Caco-2 (cell line): ENCODE measurements around the gene ARL10. TPM values are rescaled to one million over a fixed set of nuclear protein-coding genes. Genes with fewer than 3 reads are reported as not detected.

ENCODE experiments used
- BruUV-seq: library from RNA; stranded (reverse); fragments of 400-500 nt; replicated peaks from 2 replicates; lab custom pipeline; 2021; lab: Mats Ljungman, UMichigan
- CTCF ChIA-PET: fragments of 300-600 bp; sonication (Branson Sonifier 250); formaldehyde crosslinking; loops from one replicate; lab custom pipeline; 2022; ENCODE audit warnings: antibody characterized with exemption; lab: Charles Lee
- POLR2A ChIA-PET: fragments of 300-600 bp; sonication (Branson Sonifier 250); formaldehyde crosslinking; loops from one replicate; lab custom pipeline; 2022; ENCODE audit warnings: antibody characterized with exemption; lab: Charles Lee
- DNase-seq, 2 experiments: peaks; one replicate each; pipeline versions ENCODE4 v3.0.0 to v3.0.0-alpha.2; 2020 to 2022
- H3K27me3 ChIP-seq: replicated peaks from 2 replicates; pipeline ENCODE4 v1.6.0; 2011; ENCODE audit warnings: low read length; ENCODE audit not compliant: control insufficient read depth, insufficient read depth
- H3K36me3 ChIP-seq: 2 replicates; pipeline ENCODE4 v1.5.1; 2011; ENCODE audit warnings: low read length; ENCODE audit not compliant: control insufficient read depth, insufficient read depth
- H3K4me1 ChIP-seq: fragments of 250-450 bp; sonication (Bioruptor Pico); 2 replicates; pipeline ENCODE4 v1.5.1; 2020; ENCODE audit warnings: mild to moderate bottlenecking
- H3K4me3 ChIP-seq: 2 replicates; pipeline ENCODE4 v1.5.1; 2011; ENCODE audit warnings: low read depth, mild to moderate bottlenecking, control low read depth, low read length
- H3K9me3 ChIP-seq: fragments of 250-450 bp; sonication (Bioruptor Pico); 2 replicates; pipeline ENCODE4 v1.5.1; 2020; ENCODE audit warnings: mild to moderate bottlenecking, moderate library complexity
- H3K27ac Mint-ChIP-seq: one replicate; pipeline ENCODE4 v1.8.0; 2022; ENCODE audit warnings: mixed read lengths; ENCODE audit not compliant: unreplicated experiment
- H3K27me3 Mint-ChIP-seq: one replicate; pipeline ENCODE4 v1.8.0; 2022; ENCODE audit warnings: mixed read lengths; ENCODE audit not compliant: insufficient read depth, unreplicated experiment
- H3K36me3 Mint-ChIP-seq: one replicate; pipeline ENCODE4 v1.8.0; 2022; ENCODE audit warnings: mild to moderate bottlenecking, mixed read lengths; ENCODE audit not compliant: insufficient read depth, unreplicated experiment
- H3K4me1 Mint-ChIP-seq: one replicate; pipeline ENCODE4 v1.8.0; 2022; ENCODE audit warnings: low read depth, mixed read lengths; ENCODE audit not compliant: unreplicated experiment
- H3K4me3 Mint-ChIP-seq: one replicate; pipeline ENCODE4 v1.8.0; 2022; ENCODE audit warnings: mild to moderate bottlenecking, moderate library complexity, mixed read lengths; ENCODE audit not compliant: unreplicated experiment
- H3K9me3 Mint-ChIP-seq: one replicate; pipeline ENCODE4 v1.8.0; 2022; ENCODE audit warnings: mixed read lengths; ENCODE audit not compliant: unreplicated experiment
- CTCF ChIP-seq, 2 experiments: fragments of 200-600 bp in 1 of 2; IDR thresholded peaks; 1 replicate in 1 of 2; 2 replicates in 1 of 2; pipeline versions ENCODE4 v1.5.1 to v1.8.0; 2011 to 2022; ENCODE audit warnings: antibody characterized with exemption in 1 of 2, control low read depth in 1 of 2, inconsistent platforms in 1 of 2, low read depth in 1 of 2, low read length in 1 of 2, mild to moderate bottlenecking in 1 of 2, moderate library complexity in 1 of 2; ENCODE audit not compliant: insufficient read depth in 1 of 2, severe bottlenecking in 1 of 2, unreplicated experiment in 1 of 2
- intact Hi-C: fragments of 100-400 bp; cut with micrococcal nuclease; formaldehyde crosslinking; loops from one replicate; pipeline ENCODE4 v1.10.0; 2022; ENCODE audit not compliant: unreplicated experiment
- total RNA-seq: library from RNA; stranded (reverse); gene quantifications from 2 replicates; pipeline ENCODE4 v1.2.3, GENCODE V29; 2022

The ARL10 gene
- total RNA-seq, 1 experiment from 2014 or later = 2.3 TPM

GRCh38 chr5:176366232-176366894 lies 1.1 kb downstream of the ARL10 start:
- Histone ChIP-seq H3K4me1 (no peaks in the 10 kb centered on the region; the same call in 1 of the 2 replicates), H3K27me3 (no peaks in the 10 kb centered on the region), H3K4me3 (no peak overlapping the region), H3K36me3 (no peaks in the 10 kb centered on the region), H3K9me3 (no peaks in the 10 kb centered on the region)
- no peak for TF ChIP-seq CTCF (IDR thresholded peaks at IDR 0.05; ENCODE audit: insufficient read depth in 1 of 2, low read depth in 1 of 2, low read length in 1 of 2, severe bottlenecking in 1 of 2, unreplicated experiment in 1 of 2)
- Mint-ChIP-seq H3K36me3 (peaks cover 9% of the 10 kb centered on the region), H3K27ac (no peak overlapping the region), H3K27me3 (peaks cover 2% of the 10 kb centered on the region), H3K9me3 (no peaks in the 10 kb centered on the region), H3K4me1 (no peaks in the 10 kb centered on the region), H3K4me3 (peak overlapping the region; percentile 44)
- intact Hi-C loops = no loop called here
- DNase-seq = no peak
- no TSS peak for BruUV-seq
- POLR2A ChIA-PET = no interaction called here
- CTCF ChIA-PET = no interaction called here

GRCh38 chr5:176368726-176369125 lies 3.4 kb downstream of the ARL10 start:
- CTCF ChIA-PET = interaction anchor here (0.6 kb wide), 2 partner anchors 38 to 639 kb away, joined by 3 to 13 read pairs; no protein-coding TSS in a partner anchor

More at GRCh38 chr5:176368726-176369125, 3.4 kb downstream of the ARL10 start:
- no peak overlapping the region for H3K4me3 ChIP-seq
- TF ChIP-seq CTCF (IDR thresholded peaks at IDR 0.05; ENCODE audit: insufficient read depth in 1 of 2, low read depth in 1 of 2, low read length in 1 of 2, severe bottlenecking in 1 of 2, unreplicated experiment in 1 of 2) = no peak
- no TSS peak for BruUV-seq
- DNase-seq = no peak
- H3K9me3 ChIP-seq = no peaks in the 10 kb centered on the region
- Mint-ChIP-seq H3K9me3 (no peaks in the 10 kb centered on the region), H3K4me3 (no peak overlapping the region), H3K36me3 (peaks cover 5% of the 10 kb centered on the region), H3K27me3 (no peaks in the 10 kb centered on the region), H3K4me1 (no peaks in the 10 kb centered on the region), H3K27ac (no peak overlapping the region)
- no peaks in the 10 kb centered on the region for H3K27me3 ChIP-seq
- no peaks in the 10 kb centered on the region for H3K36me3 ChIP-seq
- POLR2A ChIA-PET = no interaction called here
- intact Hi-C loops = no loop called here
- no peaks in the 10 kb centered on the region; the same call in 1 of the 2 replicates for H3K4me1 ChIP-seq
